A549 (cell line): ENCODE data around the gene SELENOO. TPM values are rescaled to one million over a fixed set of nuclear protein-coding genes. Genes with fewer than 3 reads are reported as not detected.

Experiments
- ATAC-seq, 2 experiments: fragments of 200-7000 bp in 1 of 2; fragments of >200 bp in 1 of 2; cut with Nextera tagmentation in 1 of 2; cut with Tn5 transposase in 1 of 2; 3 replicates each; pipeline versions ENCODE4 v1.8.0 to v1.9.1; 2018 to 2020; ENCODE audit warnings: mild to moderate bottlenecking in 1 of 2, moderate library complexity in 1 of 2
- CTCF ChIA-PET: fragments of 300-600 bp; sonication (Branson Sonifier 250); formaldehyde crosslinking; extraction: SDS; loops from one replicate; lab custom pipeline; 2021; ENCODE audit warnings: antibody characterized with exemption, inconsistent platforms; lab: Yijun Ruan, JAX
- POLR2A ChIA-PET: fragments of 350-600 bp; formaldehyde crosslinking; extraction: SDS; loops from one replicate; lab custom pipeline; 2021; ENCODE audit warnings: antibody characterized with exemption, inconsistent platforms; lab: Yijun Ruan, JAX
- DNase-seq, 2 experiments: peaks; one replicate each; pipeline versions ENCODE4 v3.0.0 to v3.0.0-alpha.2; 2011 to 2016; ENCODE audit warnings: low read depth in 1 of 2, low spot score in 1 of 2
- FAIRE-seq: peaks from 2 replicates; lab custom pipeline; 2011; peaks lifted over from hg19 to GRCh38; lab: Jason Lieb, UNC
- H3K27ac ChIP-seq, 2 experiments: fragments of >200 bp; sonication (Bioruptor Twin); formaldehyde crosslinking; 3 replicates each; pipeline ENCODE4 v1.5.1; 2016 to 2017
- H3K4me1 ChIP-seq: fragments of >200 bp; sonication (Bioruptor Twin); formaldehyde crosslinking; 3 replicates; pipeline ENCODE4 v1.6.1; 2016
- H3K4me2 ChIP-seq: fragments of >200 bp; sonication (Bioruptor Twin); formaldehyde crosslinking; 3 replicates; pipeline ENCODE4 v1.6.1; 2016
- H3K4me3 ChIP-seq: fragments of >200 bp; sonication (Bioruptor Twin); formaldehyde crosslinking; 3 replicates; pipeline ENCODE4 v1.5.1; 2016
- H3K9me3 ChIP-seq: fragments of >200 bp; sonication (Bioruptor Twin); formaldehyde crosslinking; 3 replicates; pipeline ENCODE4 v1.6.1; 2016
- BCL3 ChIP-seq: fragments of >200 bp; sonication (Bioruptor Twin); formaldehyde crosslinking; IDR thresholded peaks from 3 replicates; pipeline ENCODE4 v1.6.1; 2016
- CBX8 ChIP-seq: fragments of 200-600 bp; sonication (generic); IDR thresholded peaks from 2 replicates; pipeline ENCODE4 v1.6.1; 2016
- CHD4 ChIP-seq: fragments of 200-600 bp; sonication (generic); IDR thresholded peaks from 2 replicates; pipeline ENCODE4 v1.6.1; 2016; ENCODE audit warnings: antibody characterized with exemption, mild to moderate bottlenecking, borderline replicate concordance
- E2F6 ChIP-seq: IDR thresholded peaks from 2 replicates; pipeline ENCODE4 v1.6.1; 2012; ENCODE audit warnings: low read depth, borderline replicate concordance
- EHMT2 ChIP-seq: fragments of 200-600 bp; sonication (generic); IDR thresholded peaks from 2 replicates; pipeline ENCODE4 v1.6.1; 2016; ENCODE audit warnings: antibody characterized with exemption, low read depth, mild to moderate bottlenecking, moderate library complexity
- HEYL ChIP-seq: fragments of 250-450 bp; sonication (Bioruptor Pico); IDR thresholded peaks from 2 replicates; pipeline ENCODE4 v1.8.0; 2021; ENCODE audit warnings: mild to moderate bottlenecking, moderate library complexity
- JUN ChIP-seq, 2 experiments: fragments of >200 bp; sonication (Bioruptor Twin); formaldehyde crosslinking; IDR thresholded peaks; 2 replicates in 1 of 2; 3 replicates in 1 of 2; pipeline ENCODE4 v1.6.1; 2016 to 2017
- KDM5A ChIP-seq: fragments of 200-600 bp; sonication (generic); IDR thresholded peaks from 2 replicates; pipeline ENCODE4 v1.6.1; 2016; ENCODE audit warnings: antibody characterized with exemption, mild to moderate bottlenecking
- MAFK ChIP-seq: fragments of 450-650 bp; IDR thresholded peaks from 2 replicates; pipeline ENCODE4 v1.6.1; 2014; ENCODE audit not compliant: partially characterized antibody
- MAX ChIP-seq: IDR thresholded peaks from 2 replicates; pipeline ENCODE4 v1.6.1; 2012
- NR3C1 ChIP-seq: fragments of >200 bp; sonication (Bioruptor Twin); formaldehyde crosslinking; IDR thresholded peaks from 3 replicates; pipeline ENCODE4 v1.6.1; 2017
- PBX3 ChIP-seq: IDR thresholded peaks from 2 replicates; pipeline ENCODE4 v1.6.1; 2012
- PHF8 ChIP-seq: fragments of 200-600 bp; sonication (generic); IDR thresholded peaks from 2 replicates; pipeline ENCODE4 v1.6.1; 2016; ENCODE audit warnings: low read depth, mild to moderate bottlenecking, antibody characterized with exemption, moderate library complexity, borderline replicate concordance
- POLR2A ChIP-seq: IDR thresholded peaks from 2 replicates; pipeline ENCODE4 v1.6.1; 2012; ENCODE audit warnings: mild to moderate bottlenecking, low read length
- POLR2AphosphoS2 ChIP-seq: conservative IDR thresholded peaks from 2 replicates; pipeline ENCODE4 v1.6.1; 2012; ENCODE audit warnings: low read length, improper control_type of control experiment, inconsistent platforms
- REST ChIP-seq: fragments of 200-600 bp; sonication (generic); IDR thresholded peaks from 2 replicates; pipeline ENCODE4 v1.6.1; 2016; ENCODE audit warnings: antibody characterized with exemption, mild to moderate bottlenecking, moderate library complexity
- RFX5 ChIP-seq: fragments of 450-650 bp; IDR thresholded peaks from 2 replicates; pipeline ENCODE4 v1.7.1; 2014; ENCODE audit warnings: antibody characterized with exemption, mild to moderate bottlenecking, moderate library complexity
- RNF2 ChIP-seq: fragments of 200-600 bp; sonication (generic); IDR thresholded peaks from 2 replicates; pipeline ENCODE4 v1.6.1; 2016; ENCODE audit warnings: low read depth, mild to moderate bottlenecking, antibody characterized with exemption, moderate library complexity, borderline replicate concordance
- USF2 ChIP-seq: fragments of 450-650 bp; IDR thresholded peaks from 2 replicates; pipeline ENCODE4 v1.6.1; 2014; ENCODE audit warnings: antibody characterized with exemption
- WGBS: methylation state at CpG from one replicate; pipeline ENCODE4 v1.1.6; 2017; ENCODE audit errors: missing lambda C conversion rate; 5-methylcytosine and 5-hydroxymethylcytosine counted together
- polyA plus RNA-seq, 4 experiments: library from polyadenylated mRNA; depleted of rRNA in 3 of 4; stranded (reverse); fragments of >200 nt; fragmentation: RNase III in 1 of 4; extraction: RNeasy Plus Mini Kit Qiagen cat#74134 plus additional on column Dnase treatment in 1 of 4; gene quantifications; 2 replicates in 3 of 4; 3 replicates in 1 of 4; pipeline ENCODE4 v1.2.3, GENCODE V29; 2011 to 2017

SELENOO gene
- polyA plus RNA-seq, 2 of the 4 experiments (the other 2 are of a cell fraction) = 7.8 to 14.7 TPM

- FAIRE-seq (no peak), ATAC-seq (no peak; a peak in 2 of 6 replicates), DNase-seq (no peak)
- 17% methylated on average over 27 of the region's 27 CpGs for WGBS
- ChIA-PET POLR2A (no interaction called here), CTCF (interaction anchor here (0.7 to 2.0 kb wide), 6 partner anchors 8 to 377 kb away, joined by 3 to 5 read pairs (median 3); no protein-coding TSS in a partner anchor)
- Histone ChIP-seq H3K27ac (peak overlapping the region; percentile 88 to 96), H3K4me3 (peak overlapping the region; percentile 97), H3K4me2 (peak overlapping the region; percentile 98), H3K4me1 (peaks cover 21% of the 10 kb centered on the region; the same call in 2 of the 3 replicates), H3K9me3 (no peaks in the 10 kb centered on the region)
- no peak for TF ChIP-seq EHMT2
- TF ChIP-seq RFX5 = no peak
These were observed 43.0 kb downstream of the SELENOO start for GRCh38 chr22:50243685-50244419.

GRCh38 chr22:50244420-50245213 lies 43.8 kb downstream of the SELENOO start, which contains the start of gene TUBGCP6:
TSS of gene TUBGCP6 (minus strand) at chr22:50245023. CDS start at chr22:50244459, 564 bp downstream.
- H3K27ac ChIP-seq = peak within 1 kb of the TSS; percentile 88 to 96
- peak; percentile 78 to 91 for DNase-seq
- 7% methylated on average over 9 of the region's 76 CpGs for WGBS
- peak; percentile 75 to 85 for ATAC-seq
- CTCF ChIA-PET = interaction anchor here (0.7 to 1.8 kb wide), 5 partner anchors 9 to 376 kb away, joined by 3 to 4 read pairs (median 3); no protein-coding TSS in a partner anchor
- peaks cover 21% of the 10 kb centered on the region; the same call in 2 of the 3 replicates for H3K4me1 ChIP-seq
- H3K9me3 ChIP-seq = no peaks in the 10 kb centered on the region
- POLR2A ChIA-PET = no interaction called here
- FAIRE-seq = no peak
- TF ChIP-seq REST = peak; percentile 38; the same call in 1 of the 2 replicates
- TF ChIP-seq POLR2AphosphoS2 = no peak
- TF ChIP-seq PBX3 = 0 out of 2 replicates have a peak, but pooled peaks have one; percentile 47
- TF ChIP-seq HEYL = no peak
- 0 out of 2 replicates have a peak, but pooled peaks have one; percentile 5 for TF ChIP-seq USF2
- peak; percentile 71 for TF ChIP-seq E2F6
- no peak for TF ChIP-seq MAFK
- no peak for TF ChIP-seq BCL3
- no peak for TF ChIP-seq NR3C1
- TF ChIP-seq MAX = peak; percentile 93
- TF ChIP-seq RNF2 = no peak
- no peak for TF ChIP-seq CBX8
- TF ChIP-seq CHD4 = no peak
- peak in 1 of 2 experiments; percentile 88; a peak in 3 of 5 replicates for TF ChIP-seq JUN (IDR thresholded peaks at IDR 0.05)
- TF ChIP-seq PHF8 = peak; percentile 34; the same call in 1 of the 2 replicates
- TF ChIP-seq KDM5A = peak; percentile 66
- peak; percentile 56 for TF ChIP-seq POLR2A
- peak within 1 kb of the TSS; percentile 97 for H3K4me3 ChIP-seq
- peak within 1 kb of the TSS; percentile 98 for H3K4me2 ChIP-seq
